DOHH2 (cell line): Measurements from ENCODE around the gene EEPD1.

Source experiments
- CTCF ChIP-seq: fragments of 200-600 bp; sonication (generic); IDR thresholded peaks from one replicate; pipeline ENCODE4 v1.5.1; 2014; ENCODE audit warnings: antibody characterized with exemption, mild to moderate bottlenecking, low read depth, low read length; ENCODE audit not compliant: poor library complexity, severe bottlenecking
- EZH2phosphoT487 ChIP-seq: fragments of 200-600 bp; sonication (generic); IDR thresholded peaks from 2 replicates; pipeline ENCODE4 v1.6.1; 2017; ENCODE audit warnings: borderline replicate concordance, mild to moderate bottlenecking, antibody characterized with exemption, low read length, moderate library complexity, mixed read lengths

- TF ChIP-seq CTCF (no peak), EZH2phosphoT487 (no peak)
These were observed 85.1 kb downstream of the EEPD1 start for GRCh38 chr7:36238138-36238537.
